ENCODE data around the gene KRT39. TPM values are rescaled to one million over a fixed set of nuclear protein-coding genes. Genes with fewer than 3 reads are reported as not detected.

Gene KRT39
- total and polyA plus RNA-seq, 2 experiments from 2014 or later, result not detected

GRCh38 chr17:40952661-40953060 lies 14.1 kb downstream of the KRT39 start:
- Histone ChIP-seq H3F3A (replicated peaks; ENCODE audit: low read depth) (no peaks in the 10 kb centered on the region), H3K27me3 (ENCODE audit: insufficient read depth) (no peaks in the 10 kb centered on the region), H3K27ac (ENCODE audit: low read depth) (no peak overlapping the region), H2AFZ (peak overlapping the region; percentile 78; the same call in 1 of the 2 replicates), H3K4me3 (no peak overlapping the region), H3K4me2 (no peak overlapping the region), H3K9me2 (ENCODE audit: insufficient read depth) (peaks cover 7% of the 10 kb centered on the region), H3K4me1 (ENCODE audit: insufficient read depth) (peaks cover 9% of the 10 kb centered on the region), H3K36me3 (ENCODE audit: insufficient read depth) (no peaks in the 10 kb centered on the region), H3K79me2 (replicated peaks; ENCODE audit: insufficient read depth) (no peaks in the 10 kb centered on the region), H4K20me1 (replicated peaks; ENCODE audit: insufficient read depth) (no peaks in the 10 kb centered on the region)
- Mint-ChIP-seq H3K9me3 (no peaks in the 10 kb centered on the region; the same call in 2 of the 3 replicates), H3K36me3 (ENCODE audit: low read depth) (no peaks in the 10 kb centered on the region), H3K27ac (no peak overlapping the region), H3K4me3 (no peak overlapping the region), H3K27me3 (ENCODE audit: insufficient read depth, low read depth, poor library complexity) (peaks cover 2% of the 10 kb centered on the region), H3K4me1 (peaks cover 13% of the 10 kb centered on the region)
- DNase-seq (ENCODE audit: low spot score) (no peak), ATAC-seq (no peak)
- no peak for TF ChIP-seq STAT1 (IDR thresholded peaks at IDR 0.05; ENCODE audit: unreplicated experiment)
- TF ChIP-seq EZH2 (IDR thresholded peaks at IDR 0.05; ENCODE audit: low read depth, unreplicated experiment), result no peak
- no peak for TF ChIP-seq ZNF114 (CRISPR knock-in tag; IDR thresholded peaks at IDR 0.05)
- TF ChIP-seq POLR2AphosphoS5 (IDR thresholded peaks at IDR 0.05; ENCODE audit: low read depth), result no peak
- no peak for TF ChIP-seq CTCF (conservative IDR thresholded peaks at IDR 0.05; ENCODE audit: low read depth in 2 of 2)
- TF ChIP-seq JUNB (IDR thresholded peaks at IDR 0.05; ENCODE audit: unreplicated experiment), result no peak
- TF ChIP-seq ZNF331 (CRISPR knock-in tag; IDR thresholded peaks at IDR 0.05; ENCODE audit: low read depth), result no peak
- no peak for TF ChIP-seq REST (IDR thresholded peaks at IDR 0.05; ENCODE audit: unreplicated experiment)
- no peak for TF ChIP-seq NANOG (IDR thresholded peaks at IDR 0.05; ENCODE audit: borderline replicate concordance)
- no peak for TF ChIP-seq ZNF462 (CRISPR knock-in tag; IDR thresholded peaks at IDR 0.05)
- TF ChIP-seq CREB1 (CRISPR knock-in tag; IDR thresholded peaks at IDR 0.05; ENCODE audit: low read depth), result no peak

Data from GM23338 (cell line).